GM23338 (cell line): ENCODE measurements around the gene THADA. TPM values are rescaled to one million over a fixed set of nuclear protein-coding genes. Genes with fewer than 3 reads are reported as not detected.

Experiments
- ATAC-seq: fragments of 200-7000 bp; cut with Tn5 transposase; 3 replicates; pipeline ENCODE4 v1.9.1; 2020
- DNase-seq: peaks from one replicate; pipeline ENCODE4 v3.0.0-alpha.2; 2015; ENCODE audit warnings: low spot score
- H2AFZ ChIP-seq: fragments of 200-600 bp; sonication (generic); 2 replicates; pipeline ENCODE4 v1.8.0; 2016; ENCODE audit warnings: antibody characterized with exemption, mild to moderate bottlenecking, moderate library complexity
- H3F3A ChIP-seq: fragments of 200-600 bp; sonication (generic); replicated peaks from 2 replicates; pipeline ENCODE4 v1.8.0; 2017; ENCODE audit warnings: antibody characterized with exemption, mixed run types, low read depth
- H3K27ac ChIP-seq: fragments of 200-600 bp; sonication (generic); 2 replicates; pipeline ENCODE4 v1.6.1; 2016; ENCODE audit warnings: low read depth
- H3K27me3 ChIP-seq: fragments of 200-600 bp; sonication (generic); 2 replicates; pipeline ENCODE4 v1.8.0; 2016; ENCODE audit warnings: mild to moderate bottlenecking, mixed run types, moderate library complexity; ENCODE audit not compliant: insufficient read depth
- H3K36me3 ChIP-seq: fragments of 200-600 bp; sonication (generic); 2 replicates; pipeline ENCODE4 v1.8.0; 2016; ENCODE audit warnings: mild to moderate bottlenecking; ENCODE audit not compliant: insufficient read depth
- H3K4me1 ChIP-seq: fragments of 200-600 bp; sonication (generic); 2 replicates; pipeline ENCODE4 v1.8.0; 2016; ENCODE audit warnings: mild to moderate bottlenecking, moderate library complexity; ENCODE audit not compliant: insufficient read depth
- H3K4me2 ChIP-seq: fragments of 200-600 bp; sonication (generic); 2 replicates; pipeline ENCODE4 v1.7.1; 2017; ENCODE audit warnings: mixed run types
- H3K4me3 ChIP-seq: fragments of 200-600 bp; sonication (generic); 2 replicates; pipeline ENCODE4 v1.6.1; 2016; ENCODE audit warnings: mixed run types
- H3K79me2 ChIP-seq: fragments of 200-600 bp; sonication (generic); replicated peaks from 2 replicates; pipeline ENCODE4 v1.8.0; 2017; ENCODE audit warnings: mild to moderate bottlenecking; ENCODE audit not compliant: insufficient read depth
- H3K9me2 ChIP-seq: fragments of 200-600 bp; sonication (generic); 2 replicates; pipeline ENCODE4 v1.8.0; 2017; ENCODE audit not compliant: insufficient read depth
- H4K20me1 ChIP-seq: fragments of 200-600 bp; sonication (generic); replicated peaks from 2 replicates; pipeline ENCODE4 v1.8.0; 2017; ENCODE audit warnings: mild to moderate bottlenecking; ENCODE audit not compliant: insufficient read depth
- H3K27ac Mint-ChIP-seq: 2 replicates; pipeline ENCODE4 v1.8.0; 2020; ENCODE audit warnings: inconsistent platforms, mild to moderate bottlenecking, moderate library complexity, mixed read lengths
- H3K27me3 Mint-ChIP-seq: 3 replicates; pipeline ENCODE4 v1.8.0; 2022; ENCODE audit warnings: low read depth, mild to moderate bottlenecking, moderate library complexity, mixed read lengths, inconsistent platforms; ENCODE audit not compliant: insufficient read depth, poor library complexity
- H3K36me3 Mint-ChIP-seq: 3 replicates; pipeline ENCODE4 v1.8.0; 2021; ENCODE audit warnings: low read depth, mild to moderate bottlenecking, inconsistent platforms, moderate library complexity, mixed read lengths
- H3K4me1 Mint-ChIP-seq: 3 replicates; pipeline ENCODE4 v1.8.0; 2020; ENCODE audit warnings: mild to moderate bottlenecking, inconsistent platforms, mixed read lengths
- H3K4me3 Mint-ChIP-seq: 3 replicates; pipeline ENCODE4 v1.8.0; 2021; ENCODE audit warnings: moderate library complexity, mild to moderate bottlenecking, inconsistent platforms, mixed read lengths
- H3K9me3 Mint-ChIP-seq: 3 replicates; pipeline ENCODE4 v1.8.0; 2020; ENCODE audit warnings: moderate library complexity, mild to moderate bottlenecking, inconsistent platforms, mixed read lengths
- CREB1 ChIP-seq: fragments of 250-450 bp; sonication (Bioruptor Pico); IDR thresholded peaks from 2 replicates; pipeline ENCODE4 v1.5.0; 2020; ENCODE audit warnings: low read depth, mild to moderate bottlenecking, moderate library complexity
- EZH2 ChIP-seq: fragments of 200-600 bp; sonication (generic); IDR thresholded peaks from one replicate; pipeline ENCODE4 v1.8.0; 2017; ENCODE audit warnings: antibody characterized with exemption, mild to moderate bottlenecking, low read depth; ENCODE audit not compliant: unreplicated experiment
- EZH2phosphoT487 ChIP-seq: fragments of 200-600 bp; sonication (generic); IDR thresholded peaks from one replicate; pipeline ENCODE4 v1.8.1; 2018; ENCODE audit warnings: antibody characterized with exemption; ENCODE audit not compliant: unreplicated experiment
- JUNB ChIP-seq: IDR thresholded peaks from one replicate; pipeline ENCODE4 v1.6.1; 2016; ENCODE audit warnings: antibody characterized with exemption; ENCODE audit not compliant: unreplicated experiment
- NANOG ChIP-seq: IDR thresholded peaks from 2 replicates; pipeline ENCODE4 v1.6.1; 2016; ENCODE audit warnings: antibody characterized with exemption, borderline replicate concordance
- POLR2AphosphoS5 ChIP-seq: IDR thresholded peaks from 2 replicates; pipeline ENCODE4 v1.6.1; 2016; ENCODE audit warnings: antibody characterized with exemption, low read depth
- STAT1 ChIP-seq: IDR thresholded peaks from one replicate; pipeline ENCODE4 v1.6.1; 2016; ENCODE audit warnings: antibody characterized with exemption; ENCODE audit not compliant: unreplicated experiment
- ZNF114 ChIP-seq: fragments of 250-450 bp; sonication (Bioruptor Pico); IDR thresholded peaks from 2 replicates; pipeline ENCODE4 v1.5.0; 2020; ENCODE audit warnings: mild to moderate bottlenecking, moderate library complexity
- ZNF331 ChIP-seq: fragments of 250-450 bp; sonication (Bioruptor Pico); IDR thresholded peaks from 2 replicates; pipeline ENCODE4 v1.5.0; 2020; ENCODE audit warnings: low read depth, mild to moderate bottlenecking, moderate library complexity
- polyA plus RNA-seq: library from polyadenylated mRNA; unstranded; fragments of >200 nt; fragmentation: Nextera tagmentation; extraction: Ambion mirVana; gene quantifications from 2 replicates; pipeline ENCODE4 v1.2.1, GENCODE V29; 2016
- total RNA-seq: library from RNA; depleted of rRNA; stranded (reverse); fragments of >200 nt; shearing (Covaris generic); gene quantifications from 2 replicates; pipeline ENCODE4 v1.2.3, GENCODE V29; 2014
- TF ChIP-seq, protein P1 (sequence below): fragments of 250-450 bp; sonication (Bioruptor Pico); IDR thresholded peaks from 2 replicates; pipeline ENCODE4 v1.5.0; 2020; ENCODE audit warnings: mild to moderate bottlenecking, moderate library complexity
- TF ChIP-seq, protein P2 (sequence below), 2 experiments: fragments of 200-600 bp in 1 of 2; sonication (generic) in 1 of 2; conservative IDR thresholded peaks; 2 replicates each; pipeline versions ENCODE4 v1.5.1 to v1.6.1; 2016 to 2017; ENCODE audit warnings: antibody characterized with exemption in 2 of 2, low read depth in 2 of 2, mild to moderate bottlenecking in 2 of 2, moderate library complexity in 1 of 2
- TF ChIP-seq, protein P3 (sequence below): IDR thresholded peaks from one replicate; pipeline ENCODE4 v1.6.1; 2018; ENCODE audit warnings: antibody characterized with exemption; ENCODE audit not compliant: unreplicated experiment
- TF ChIP-seq, protein P4 (sequence below): IDR thresholded peaks from 2 replicates; pipeline ENCODE4 v1.6.1; 2016; ENCODE audit warnings: antibody characterized with exemption

Gene THADA
- total and polyA plus RNA-seq, 2 experiments from 2014 or later, result 17.0 to 30.7 TPM

DNA sequence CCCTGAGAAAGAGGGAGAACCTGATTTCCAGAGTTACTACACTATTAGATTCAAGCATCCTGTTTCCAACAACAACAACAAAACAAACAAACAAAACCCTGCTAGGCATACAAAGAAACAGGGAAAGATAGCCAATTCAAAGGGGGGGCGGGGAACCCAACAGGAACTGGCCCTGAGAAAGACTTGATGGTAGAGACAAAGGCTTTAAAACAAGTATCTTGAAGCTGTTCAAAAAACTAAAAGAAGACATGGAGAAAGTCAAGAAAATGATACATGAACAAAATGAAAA lies 147.1 kb downstream of the THADA start:
- Mint-ChIP-seq H3K36me3 (no peaks in the 10 kb centered on the region), H3K27ac (peak overlapping the region; percentile 93), H3K9me3 (no peaks in the 10 kb centered on the region), H3K27me3 (no peaks in the 10 kb centered on the region), H3K4me3 (no peak overlapping the region; the same call in 2 of the 3 replicates), H3K4me1 (peaks cover 48% of the 10 kb centered on the region)
- H3K27ac ChIP-seq, result peak overlapping the region; percentile 41; the same call in 1 of the 2 replicates
- DNase-seq (peak; percentile 89), ATAC-seq (peak; percentile 40)
- H4K20me1 ChIP-seq, result no peaks in the 10 kb centered on the region
- H2AFZ ChIP-seq, result no peak overlapping the region
- H3K36me3 ChIP-seq, result no peaks in the 10 kb centered on the region
- H3K4me2 ChIP-seq, result peak overlapping the region; percentile 22; the same call in 1 of the 2 replicates
- H3K4me3 ChIP-seq, result no peak overlapping the region
- no peaks in the 10 kb centered on the region for H3K27me3 ChIP-seq
- no peaks in the 10 kb centered on the region for H3K79me2 ChIP-seq
- peaks cover 26% of the 10 kb centered on the region for H3K4me1 ChIP-seq
- no peaks in the 10 kb centered on the region for H3F3A ChIP-seq
- no peaks in the 10 kb centered on the region for H3K9me2 ChIP-seq
- TF ChIP-seq EZH2 (no peak), ZNF331 (CRISPR knock-in tag) (no peak), CREB1 (CRISPR knock-in tag) (no peak), ZNF114 (CRISPR knock-in tag) (no peak), STAT1 (no peak), EZH2phosphoT487 (no peak), NANOG (no peak), POLR2AphosphoS5 (no peak), JUNB (no peak)
- TF ChIP-seq, protein P1, sequence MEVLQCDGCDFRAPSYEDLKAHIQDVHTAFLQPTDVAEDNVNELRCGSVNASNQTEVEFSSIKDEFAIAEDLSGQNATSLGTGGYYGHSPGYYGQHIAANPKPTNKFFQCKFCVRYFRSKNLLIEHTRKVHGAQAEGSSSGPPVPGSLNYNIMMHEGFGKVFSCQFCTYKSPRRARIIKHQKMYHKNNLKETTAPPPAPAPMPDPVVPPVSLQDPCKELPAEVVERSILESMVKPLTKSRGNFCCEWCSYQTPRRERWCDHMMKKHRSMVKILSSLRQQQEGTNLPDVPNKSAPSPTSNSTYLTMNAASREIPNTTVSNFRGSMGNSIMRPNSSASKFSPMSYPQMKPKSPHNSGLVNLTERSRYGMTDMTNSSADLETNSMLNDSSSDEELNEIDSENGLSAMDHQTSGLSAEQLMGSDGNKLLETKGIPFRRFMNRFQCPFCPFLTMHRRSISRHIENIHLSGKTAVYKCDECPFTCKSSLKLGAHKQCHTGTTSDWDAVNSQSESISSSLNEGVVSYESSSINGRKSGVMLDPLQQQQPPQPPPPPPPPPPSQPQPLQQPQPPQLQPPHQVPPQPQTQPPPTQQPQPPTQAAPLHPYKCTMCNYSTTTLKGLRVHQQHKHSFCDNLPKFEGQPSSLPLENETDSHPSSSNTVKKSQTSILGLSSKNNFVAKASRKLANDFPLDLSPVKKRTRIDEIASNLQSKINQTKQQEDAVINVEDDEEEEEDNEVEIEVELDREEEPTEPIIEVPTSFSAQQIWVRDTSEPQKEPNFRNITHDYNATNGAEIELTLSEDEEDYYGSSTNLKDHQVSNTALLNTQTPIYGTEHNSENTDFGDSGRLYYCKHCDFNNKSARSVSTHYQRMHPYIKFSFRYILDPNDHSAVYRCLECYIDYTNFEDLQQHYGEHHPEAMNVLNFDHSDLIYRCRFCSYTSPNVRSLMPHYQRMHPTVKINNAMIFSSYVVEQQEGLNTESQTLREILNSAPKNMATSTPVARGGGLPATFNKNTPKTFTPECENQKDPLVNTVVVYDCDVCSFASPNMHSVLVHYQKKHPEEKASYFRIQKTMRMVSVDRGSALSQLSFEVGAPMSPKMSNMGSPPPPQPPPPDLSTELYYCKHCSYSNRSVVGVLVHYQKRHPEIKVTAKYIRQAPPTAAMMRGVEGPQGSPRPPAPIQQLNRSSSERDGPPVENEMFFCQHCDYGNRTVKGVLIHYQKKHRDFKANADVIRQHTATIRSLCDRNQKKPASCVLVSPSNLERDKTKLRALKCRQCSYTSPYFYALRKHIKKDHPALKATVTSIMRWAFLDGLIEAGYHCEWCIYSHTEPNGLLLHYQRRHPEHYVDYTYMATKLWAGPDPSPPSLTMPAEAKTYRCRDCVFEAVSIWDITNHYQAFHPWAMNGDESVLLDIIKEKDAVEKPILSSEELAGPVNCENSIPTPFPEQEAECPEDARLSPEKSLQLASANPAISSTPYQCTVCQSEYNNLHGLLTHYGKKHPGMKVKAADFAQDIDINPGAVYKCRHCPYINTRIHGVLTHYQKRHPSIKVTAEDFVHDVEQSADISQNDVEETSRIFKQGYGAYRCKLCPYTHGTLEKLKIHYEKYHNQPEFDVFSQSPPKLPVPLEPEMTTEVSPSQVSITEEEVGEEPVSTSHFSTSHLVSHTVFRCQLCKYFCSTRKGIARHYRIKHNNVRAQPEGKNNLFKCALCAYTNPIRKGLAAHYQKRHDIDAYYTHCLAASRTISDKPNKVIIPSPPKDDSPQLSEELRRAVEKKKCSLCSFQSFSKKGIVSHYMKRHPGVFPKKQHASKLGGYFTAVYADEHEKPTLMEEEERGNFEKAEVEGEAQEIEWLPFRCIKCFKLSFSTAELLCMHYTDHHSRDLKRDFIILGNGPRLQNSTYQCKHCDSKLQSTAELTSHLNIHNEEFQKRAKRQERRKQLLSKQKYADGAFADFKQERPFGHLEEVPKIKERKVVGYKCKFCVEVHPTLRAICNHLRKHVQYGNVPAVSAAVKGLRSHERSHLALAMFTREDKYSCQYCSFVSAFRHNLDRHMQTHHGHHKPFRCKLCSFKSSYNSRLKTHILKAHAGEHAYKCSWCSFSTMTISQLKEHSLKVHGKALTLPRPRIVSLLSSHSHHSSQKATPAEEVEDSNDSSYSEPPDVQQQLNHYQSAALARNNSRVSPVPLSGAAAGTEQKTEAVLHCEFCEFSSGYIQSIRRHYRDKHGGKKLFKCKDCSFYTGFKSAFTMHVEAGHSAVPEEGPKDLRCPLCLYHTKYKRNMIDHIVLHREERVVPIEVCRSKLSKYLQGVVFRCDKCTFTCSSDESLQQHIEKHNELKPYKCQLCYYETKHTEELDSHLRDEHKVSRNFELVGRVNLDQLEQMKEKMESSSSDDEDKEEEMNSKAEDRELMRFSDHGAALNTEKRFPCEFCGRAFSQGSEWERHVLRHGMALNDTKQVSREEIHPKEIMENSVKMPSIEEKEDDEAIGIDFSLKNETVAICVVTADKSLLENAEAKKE (CRISPR knock-in tag), result no peak
- TF ChIP-seq, protein P2, sequence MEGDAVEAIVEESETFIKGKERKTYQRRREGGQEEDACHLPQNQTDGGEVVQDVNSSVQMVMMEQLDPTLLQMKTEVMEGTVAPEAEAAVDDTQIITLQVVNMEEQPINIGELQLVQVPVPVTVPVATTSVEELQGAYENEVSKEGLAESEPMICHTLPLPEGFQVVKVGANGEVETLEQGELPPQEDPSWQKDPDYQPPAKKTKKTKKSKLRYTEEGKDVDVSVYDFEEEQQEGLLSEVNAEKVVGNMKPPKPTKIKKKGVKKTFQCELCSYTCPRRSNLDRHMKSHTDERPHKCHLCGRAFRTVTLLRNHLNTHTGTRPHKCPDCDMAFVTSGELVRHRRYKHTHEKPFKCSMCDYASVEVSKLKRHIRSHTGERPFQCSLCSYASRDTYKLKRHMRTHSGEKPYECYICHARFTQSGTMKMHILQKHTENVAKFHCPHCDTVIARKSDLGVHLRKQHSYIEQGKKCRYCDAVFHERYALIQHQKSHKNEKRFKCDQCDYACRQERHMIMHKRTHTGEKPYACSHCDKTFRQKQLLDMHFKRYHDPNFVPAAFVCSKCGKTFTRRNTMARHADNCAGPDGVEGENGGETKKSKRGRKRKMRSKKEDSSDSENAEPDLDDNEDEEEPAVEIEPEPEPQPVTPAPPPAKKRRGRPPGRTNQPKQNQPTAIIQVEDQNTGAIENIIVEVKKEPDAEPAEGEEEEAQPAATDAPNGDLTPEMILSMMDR (conservative IDR thresholded peaks at IDR 0.05; ENCODE audit: low read depth in 2 of 2), result no peak
- TF ChIP-seq, protein P3, sequence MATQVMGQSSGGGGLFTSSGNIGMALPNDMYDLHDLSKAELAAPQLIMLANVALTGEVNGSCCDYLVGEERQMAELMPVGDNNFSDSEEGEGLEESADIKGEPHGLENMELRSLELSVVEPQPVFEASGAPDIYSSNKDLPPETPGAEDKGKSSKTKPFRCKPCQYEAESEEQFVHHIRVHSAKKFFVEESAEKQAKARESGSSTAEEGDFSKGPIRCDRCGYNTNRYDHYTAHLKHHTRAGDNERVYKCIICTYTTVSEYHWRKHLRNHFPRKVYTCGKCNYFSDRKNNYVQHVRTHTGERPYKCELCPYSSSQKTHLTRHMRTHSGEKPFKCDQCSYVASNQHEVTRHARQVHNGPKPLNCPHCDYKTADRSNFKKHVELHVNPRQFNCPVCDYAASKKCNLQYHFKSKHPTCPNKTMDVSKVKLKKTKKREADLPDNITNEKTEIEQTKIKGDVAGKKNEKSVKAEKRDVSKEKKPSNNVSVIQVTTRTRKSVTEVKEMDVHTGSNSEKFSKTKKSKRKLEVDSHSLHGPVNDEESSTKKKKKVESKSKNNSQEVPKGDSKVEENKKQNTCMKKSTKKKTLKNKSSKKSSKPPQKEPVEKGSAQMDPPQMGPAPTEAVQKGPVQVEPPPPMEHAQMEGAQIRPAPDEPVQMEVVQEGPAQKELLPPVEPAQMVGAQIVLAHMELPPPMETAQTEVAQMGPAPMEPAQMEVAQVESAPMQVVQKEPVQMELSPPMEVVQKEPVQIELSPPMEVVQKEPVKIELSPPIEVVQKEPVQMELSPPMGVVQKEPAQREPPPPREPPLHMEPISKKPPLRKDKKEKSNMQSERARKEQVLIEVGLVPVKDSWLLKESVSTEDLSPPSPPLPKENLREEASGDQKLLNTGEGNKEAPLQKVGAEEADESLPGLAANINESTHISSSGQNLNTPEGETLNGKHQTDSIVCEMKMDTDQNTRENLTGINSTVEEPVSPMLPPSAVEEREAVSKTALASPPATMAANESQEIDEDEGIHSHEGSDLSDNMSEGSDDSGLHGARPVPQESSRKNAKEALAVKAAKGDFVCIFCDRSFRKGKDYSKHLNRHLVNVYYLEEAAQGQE, result no peak
- TF ChIP-seq, protein P4, sequence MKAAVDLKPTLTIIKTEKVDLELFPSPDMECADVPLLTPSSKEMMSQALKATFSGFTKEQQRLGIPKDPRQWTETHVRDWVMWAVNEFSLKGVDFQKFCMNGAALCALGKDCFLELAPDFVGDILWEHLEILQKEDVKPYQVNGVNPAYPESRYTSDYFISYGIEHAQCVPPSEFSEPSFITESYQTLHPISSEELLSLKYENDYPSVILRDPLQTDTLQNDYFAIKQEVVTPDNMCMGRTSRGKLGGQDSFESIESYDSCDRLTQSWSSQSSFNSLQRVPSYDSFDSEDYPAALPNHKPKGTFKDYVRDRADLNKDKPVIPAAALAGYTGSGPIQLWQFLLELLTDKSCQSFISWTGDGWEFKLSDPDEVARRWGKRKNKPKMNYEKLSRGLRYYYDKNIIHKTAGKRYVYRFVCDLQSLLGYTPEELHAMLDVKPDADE, result no peak
